ENCODE data around the gene AMPD3. TPM values are rescaled to one million over a fixed set of nuclear protein-coding genes. Genes with fewer than 3 reads are reported as not detected.
A peak's percentile ranks its signal among the peaks of the same experiment; 100 is the strongest.

Gene AMPD3
- total and polyA plus RNA-seq, 10 donors, result 9.3 to 54.7 (median 25.2) TPM

- Histone ChIP-seq H3K27ac (no peak overlapping the region), H3K4me3 (no peak overlapping the region), H3K36me3 (no peaks in the 10 kb centered on the region), H3K9me3 (no peaks in the 10 kb centered on the region), H3K27me3 (replicated peaks in 1 of 7) (no peaks in the 10 kb centered on the region), H3K4me1 (peaks cover 0 to 33% (median 5%) of the 10 kb centered on the region in 6 donors)
- intact Hi-C loops (cut with DNase I; ENCODE audit: low total_unique reads), result no loop called here
- TF ChIP-seq POLR2A (IDR thresholded peaks at IDR 0.05) (no peak), CTCF (IDR thresholded peaks at IDR 0.05 in 8 of 11, conservative IDR thresholded peaks at IDR 0.05 in 3 of 11) (no peak), POLR2AphosphoS5 (IDR thresholded peaks at IDR 0.05) (no peak)
- DNase-seq, result no peak
- 82 to 96% (median 87%) methylated on average over 6 of the region's 6 CpGs for WGBS, 5 donors
Measured at GRCh38 chr11:10439924-10440323, 15.1 kb upstream of the AMPD3 start.

GRCh38 chr11:10440401-10440800 is 14.7 kb upstream of the AMPD3 start:
- Histone ChIP-seq H3K4me3 (no peak overlapping the region), H3K27me3 (replicated peaks in 1 of 7) (no peaks in the 10 kb centered on the region), H3K4me1 (peaks cover 0 to 38% (median 7%) of the 10 kb centered on the region in 6 donors), H3K9me3 (no peaks in the 10 kb centered on the region), H3K36me3 (no peaks in the 10 kb centered on the region), H3K27ac (no peak overlapping the region)
- TF ChIP-seq POLR2A (IDR thresholded peaks at IDR 0.05), result no peak
- no peak for TF ChIP-seq POLR2AphosphoS5 (IDR thresholded peaks at IDR 0.05)
- no peak for TF ChIP-seq CTCF (IDR thresholded peaks at IDR 0.05 in 8 of 11, conservative IDR thresholded peaks at IDR 0.05 in 3 of 11)
- intact Hi-C loops (cut with DNase I; ENCODE audit: low total_unique reads), result no loop called here
- no peak for DNase-seq

GRCh38 chr11:10441091-10441490 is 14.0 kb upstream of the AMPD3 start:
- H3K27ac ChIP-seq, result no peak overlapping the region
- WGBS, 5 donors, result 94 to 100% (median 97%) methylated on average over 4 of the region's 4 CpGs
- no peaks in the 10 kb centered on the region for H3K27me3 ChIP-seq (replicated peaks in 1 of 7)
- no peak overlapping the region for H3K4me3 ChIP-seq
- H3K9me3 ChIP-seq, result no peaks in the 10 kb centered on the region
- H3K36me3 ChIP-seq, result no peaks in the 10 kb centered on the region
- TF ChIP-seq CTCF (IDR thresholded peaks at IDR 0.05 in 8 of 11, conservative IDR thresholded peaks at IDR 0.05 in 3 of 11), result no peak
- TF ChIP-seq POLR2A (IDR thresholded peaks at IDR 0.05), result no peak
- TF ChIP-seq POLR2AphosphoS5 (IDR thresholded peaks at IDR 0.05), result no peak
- peaks cover 0 to 35% (median 7%) of the 10 kb centered on the region in 6 donors for H3K4me1 ChIP-seq
- no peak for DNase-seq
- intact Hi-C loops (cut with DNase I; ENCODE audit: low total_unique reads), result no loop called here

- intact Hi-C loops (cut with DNase I; ENCODE audit: low total_unique reads), result no loop called here
- H3K9me3 ChIP-seq, result no peaks in the 10 kb centered on the region
- TF ChIP-seq CTCF (IDR thresholded peaks at IDR 0.05 in 8 of 11, conservative IDR thresholded peaks at IDR 0.05 in 3 of 11), result no peak
- no peak for TF ChIP-seq POLR2A (IDR thresholded peaks at IDR 0.05)
- TF ChIP-seq POLR2AphosphoS5 (IDR thresholded peaks at IDR 0.05), result no peak
- peaks cover 0 to 27% (median 7%) of the 10 kb centered on the region in 6 donors for H3K4me1 ChIP-seq
- H3K4me3 ChIP-seq, result no peak overlapping the region
- H3K27ac ChIP-seq, result peak overlapping the region in 7 of 8 donors; percentile 39 to 80 (median 72)
- H3K36me3 ChIP-seq, result no peaks in the 10 kb centered on the region
- no peak for DNase-seq
- no peaks in the 10 kb centered on the region for H3K27me3 ChIP-seq (replicated peaks in 1 of 7)
- 46 to 61% (median 48%) methylated on average over 8 of the region's 8 CpGs for WGBS, 5 donors
Measured at GRCh38 chr11:10441652-10442503, 13.2 kb upstream of the AMPD3 start.
